SK-N-SH (cell line): ENCODE results near the gene NTM. TPM values are rescaled to one million over a fixed set of nuclear protein-coding genes. Genes with fewer than 3 reads are reported as not detected.

Experiments
- CTCF ChIA-PET: fragments of 300-600, 350-600 bp; formaldehyde crosslinking; extraction: SDS; loops from one replicate; lab custom pipeline; 2021; lab: Yijun Ruan, JAX
- POLR2A ChIA-PET: fragments of 350-600 bp; sonication (Branson Sonifier 250); formaldehyde crosslinking; extraction: SDS; loops from one replicate; lab custom pipeline; 2020; ENCODE audit warnings: antibody characterized with exemption, inconsistent platforms; lab: Yijun Ruan, JAX
- DNase-seq: peaks from one replicate; pipeline ENCODE4 v3.0.0; 2012
- H2AFZ ChIP-seq: fragments of 200-600 bp; sonication (generic); 2 replicates; pipeline ENCODE4 v1.8.1; 2016; ENCODE audit warnings: antibody characterized with exemption, mild to moderate bottlenecking, low read depth
- H3F3A ChIP-seq: fragments of 200-600 bp; sonication (generic); replicated peaks from 2 replicates; pipeline ENCODE3; 2016; ENCODE audit warnings: antibody characterized with exemption, mild to moderate bottlenecking; ENCODE audit not compliant: insufficient read depth
- H3K27ac ChIP-seq, 2 experiments: fragments of 200-500 bp in 1 of 2; fragments of 200-600 bp in 1 of 2; sonication (Bioruptor generic) in 1 of 2; sonication (generic), shearing (Covaris generic) in 1 of 2; 2 replicates each; pipeline versions ENCODE4 v1.5.1 to v1.6.1; 2014 to 2016; ENCODE audit warnings: low read depth in 2 of 2, inconsistent platforms in 1 of 2, low read length in 1 of 2, mild to moderate bottlenecking in 1 of 2, mixed read lengths in 1 of 2
- H3K27me3 ChIP-seq: fragments of 200-600 bp; sonication (generic), shearing (Covaris generic); 2 replicates; pipeline ENCODE4 v1.6.1; 2016; ENCODE audit warnings: mixed run types; ENCODE audit not compliant: insufficient read depth
- H3K36me3 ChIP-seq, 2 experiments: fragments of 200-500 bp in 1 of 2; fragments of 200-600 bp in 1 of 2; sonication (Bioruptor generic) in 1 of 2; sonication (generic) in 1 of 2; replicated peaks in 1 of 2; 2 replicates each; pipeline versions ENCODE3 to v1.5.1; 2014 to 2016; ENCODE audit warnings: low read length in 1 of 2, mild to moderate bottlenecking in 1 of 2; ENCODE audit not compliant: insufficient read depth in 2 of 2, control insufficient read depth in 1 of 2
- H3K4me1 ChIP-seq, 2 experiments: fragments of 200-500 bp in 1 of 2; fragments of 200-600 bp in 1 of 2; sonication (Bioruptor generic) in 1 of 2; sonication (generic), shearing (Covaris generic) in 1 of 2; 2 replicates each; pipeline versions ENCODE4 v1.5.1 to v1.6.1; 2014 to 2016; ENCODE audit warnings: low read depth in 1 of 2, low read length in 1 of 2, mixed run types in 1 of 2; ENCODE audit not compliant: insufficient read depth in 2 of 2, control insufficient read depth in 1 of 2
- H3K4me2 ChIP-seq: fragments of 200-600 bp; sonication (generic), shearing (Covaris generic); 2 replicates; pipeline ENCODE4 v1.6.1; 2017; ENCODE audit warnings: mixed run types
- H3K4me3 ChIP-seq, 2 experiments: fragments of 200-500 bp in 1 of 2; fragments of 200-600 bp in 1 of 2; sonication (Bioruptor generic) in 1 of 2; sonication (generic), shearing (Covaris generic) in 1 of 2; 2 replicates each; pipeline versions ENCODE4 v1.5.1 to v1.8.1; 2014 to 2016; ENCODE audit warnings: low read depth in 2 of 2, inconsistent platforms in 1 of 2, low read length in 1 of 2, mild to moderate bottlenecking in 1 of 2, mixed read lengths in 1 of 2, moderate library complexity in 1 of 2
- H3K79me2 ChIP-seq: fragments of 200-600 bp; sonication (generic); 2 replicates; pipeline ENCODE4 v1.8.1; 2017; ENCODE audit warnings: mild to moderate bottlenecking; ENCODE audit not compliant: insufficient read depth
- H3K9ac ChIP-seq: fragments of 200-600 bp; sonication (generic); 2 replicates; pipeline ENCODE4 v1.6.1; 2017; ENCODE audit warnings: mixed run types
- H3K9me2 ChIP-seq: fragments of 200-600 bp; sonication (generic); 2 replicates; pipeline ENCODE4 v1.6.1; 2017; ENCODE audit warnings: mixed run types
- H3K9me3 ChIP-seq: fragments of 200-600 bp; sonication (generic); 2 replicates; pipeline ENCODE4 v1.6.1; 2017; ENCODE audit warnings: mixed run types, mild to moderate bottlenecking, moderate library complexity
- H4K20me1 ChIP-seq: fragments of 200-600 bp; sonication (generic); 2 replicates; pipeline ENCODE4 v1.6.1; 2017; ENCODE audit warnings: mild to moderate bottlenecking, mixed run types; ENCODE audit not compliant: insufficient read depth
- FOSL2 ChIP-seq: IDR thresholded peaks from 2 replicates; pipeline ENCODE4 v1.4.0; 2012; ENCODE audit warnings: low read depth, mild to moderate bottlenecking, moderate library complexity, borderline replicate concordance
- FOXM1 ChIP-seq: IDR thresholded peaks from 2 replicates; pipeline ENCODE4 v1.4.0; 2012; ENCODE audit warnings: low read depth, mild to moderate bottlenecking
- IRF3 ChIP-seq: fragments of 150-350 bp; IDR thresholded peaks from 2 replicates; pipeline ENCODE4 v1.6.1; 2016; ENCODE audit warnings: mild to moderate bottlenecking, low read depth, low read length
- MEF2A ChIP-seq: IDR thresholded peaks from 2 replicates; pipeline ENCODE4 v1.4.0; 2012; ENCODE audit warnings: low read depth, borderline replicate concordance
- PBX3 ChIP-seq: IDR thresholded peaks from 2 replicates; pipeline ENCODE4; 2012
- RCOR1 ChIP-seq: fragments of 150-350 bp; IDR thresholded peaks from 2 replicates; pipeline ENCODE4 v1.6.1; 2017; ENCODE audit warnings: antibody characterized with exemption, low read length
- REST ChIP-seq: IDR thresholded peaks from 2 replicates; pipeline ENCODE4 v1.6.1; 2012; ENCODE audit warnings: mild to moderate bottlenecking, low read depth, low read length, moderate library complexity
- SMC3 ChIP-seq: IDR thresholded peaks from 2 replicates; pipeline ENCODE4 v1.6.1; 2012; ENCODE audit warnings: low read depth, low read length, improper control_type of control experiment
- TAF1 ChIP-seq: IDR thresholded peaks from 2 replicates; pipeline ENCODE4 v1.6.1; 2012; ENCODE audit warnings: low read depth, mild to moderate bottlenecking, low read length, moderate library complexity, borderline replicate concordance
- TCF12 ChIP-seq: IDR thresholded peaks from 2 replicates; pipeline ENCODE4 v1.4.0; 2012
- USF2 ChIP-seq: fragments of 150-350 bp; IDR thresholded peaks from 2 replicates; pipeline ENCODE4 v1.6.1; 2017; ENCODE audit warnings: antibody characterized with exemption, low read length, low read depth, borderline replicate concordance
- ZBTB33 ChIP-seq: IDR thresholded peaks from 2 replicates; pipeline ENCODE4 v1.4.0; 2012; ENCODE audit warnings: low read depth, borderline replicate concordance
- WGBS: methylation state at CpG from one replicate; pipeline ENCODE4 v1.1.6; 2017; ENCODE audit warnings: low lambda C conversion rate; 5-methylcytosine and 5-hydroxymethylcytosine counted together
- polyA plus RNA-seq, 3 experiments: library from polyadenylated mRNA; depleted of rRNA; stranded (reverse); fragments of >200 nt; gene quantifications; 2 replicates each; pipeline ENCODE4 v1.2.3, GENCODE V29; 2012

The NTM gene
- polyA plus RNA-seq, 1 of the 3 experiments (the other 2 are of a cell fraction), result 20.0 TPM

GRCh38 chr11:131851964-131852755, 481.7 kb downstream of the NTM start:
- DNase-seq, result no peak
- H3K79me2 ChIP-seq, result no peaks in the 10 kb centered on the region
- H3K27ac ChIP-seq, result no peak overlapping the region
- H3K4me3 ChIP-seq, result no peak overlapping the region
- ChIA-PET POLR2A (no interaction called here), CTCF (interaction anchor here (1.0 to 2.5 kb wide), 2 partner anchors 16 to 161 kb away, joined by 3 to 15 read pairs; no protein-coding TSS in a partner anchor)
- H3K36me3 ChIP-seq, result no peaks in the 10 kb centered on the region
- H3K4me2 ChIP-seq, result no peak overlapping the region
- H4K20me1 ChIP-seq, result no peaks in the 10 kb centered on the region
- H3K9me3 ChIP-seq, result no peaks in the 10 kb centered on the region
- no peak overlapping the region for H3K9ac ChIP-seq
- H2AFZ ChIP-seq, result no peak overlapping the region
- 44% methylated on average over 6 of the region's 7 CpGs for WGBS
- TF ChIP-seq RCOR1 (no peak), SMC3 (no peak), USF2 (no peak), PBX3 (no peak), TAF1 (no peak), REST (no peak), IRF3 (no peak), TCF12 (no peak), FOXM1 (no peak), MEF2A (no peak), ZBTB33 (no peak), FOSL2 (no peak)
- H3K27me3 ChIP-seq, result no peaks in the 10 kb centered on the region; the same call in 1 of the 2 replicates
- no peaks in the 10 kb centered on the region for H3K9me2 ChIP-seq
- H3K4me1 ChIP-seq, result no peaks in the 10 kb centered on the region
- no peaks in the 10 kb centered on the region for H3F3A ChIP-seq
